GM12872 (cell line): ENCODE data around the gene SH2D3C.

Source experiments
- TF ChIP-seq, protein P1 (sequence below): IDR thresholded peaks from 3 replicates; pipeline ENCODE4 v1.5.1; 2011; ENCODE audit warnings: low read depth, mild to moderate bottlenecking, low read length, moderate library complexity; ENCODE audit not compliant: insufficient read depth

SH2D3C gene

DNA sequence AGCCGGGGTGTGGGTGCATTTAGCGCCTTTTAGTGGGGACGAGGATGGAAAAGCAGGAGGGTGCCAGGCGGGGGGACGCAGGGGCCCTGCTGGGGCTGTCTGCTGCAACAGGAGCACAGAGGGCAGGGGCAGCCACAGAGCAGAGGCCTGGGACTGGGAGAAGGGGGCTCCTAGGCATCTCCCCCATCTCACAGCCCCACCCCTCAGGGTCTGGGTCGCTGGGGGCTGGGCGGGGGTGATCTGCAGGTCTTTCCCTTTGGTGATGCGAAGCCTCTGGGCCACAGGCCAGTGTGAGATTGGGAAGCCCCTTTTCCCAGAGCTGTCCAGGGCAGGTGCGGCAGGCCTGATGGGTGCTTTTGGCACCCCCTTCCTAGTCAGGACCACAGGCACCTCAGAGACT, 48.2 kb downstream of the SH2D3C start:
- TF ChIP-seq, protein P1, sequence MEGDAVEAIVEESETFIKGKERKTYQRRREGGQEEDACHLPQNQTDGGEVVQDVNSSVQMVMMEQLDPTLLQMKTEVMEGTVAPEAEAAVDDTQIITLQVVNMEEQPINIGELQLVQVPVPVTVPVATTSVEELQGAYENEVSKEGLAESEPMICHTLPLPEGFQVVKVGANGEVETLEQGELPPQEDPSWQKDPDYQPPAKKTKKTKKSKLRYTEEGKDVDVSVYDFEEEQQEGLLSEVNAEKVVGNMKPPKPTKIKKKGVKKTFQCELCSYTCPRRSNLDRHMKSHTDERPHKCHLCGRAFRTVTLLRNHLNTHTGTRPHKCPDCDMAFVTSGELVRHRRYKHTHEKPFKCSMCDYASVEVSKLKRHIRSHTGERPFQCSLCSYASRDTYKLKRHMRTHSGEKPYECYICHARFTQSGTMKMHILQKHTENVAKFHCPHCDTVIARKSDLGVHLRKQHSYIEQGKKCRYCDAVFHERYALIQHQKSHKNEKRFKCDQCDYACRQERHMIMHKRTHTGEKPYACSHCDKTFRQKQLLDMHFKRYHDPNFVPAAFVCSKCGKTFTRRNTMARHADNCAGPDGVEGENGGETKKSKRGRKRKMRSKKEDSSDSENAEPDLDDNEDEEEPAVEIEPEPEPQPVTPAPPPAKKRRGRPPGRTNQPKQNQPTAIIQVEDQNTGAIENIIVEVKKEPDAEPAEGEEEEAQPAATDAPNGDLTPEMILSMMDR, result no peak

DNA sequence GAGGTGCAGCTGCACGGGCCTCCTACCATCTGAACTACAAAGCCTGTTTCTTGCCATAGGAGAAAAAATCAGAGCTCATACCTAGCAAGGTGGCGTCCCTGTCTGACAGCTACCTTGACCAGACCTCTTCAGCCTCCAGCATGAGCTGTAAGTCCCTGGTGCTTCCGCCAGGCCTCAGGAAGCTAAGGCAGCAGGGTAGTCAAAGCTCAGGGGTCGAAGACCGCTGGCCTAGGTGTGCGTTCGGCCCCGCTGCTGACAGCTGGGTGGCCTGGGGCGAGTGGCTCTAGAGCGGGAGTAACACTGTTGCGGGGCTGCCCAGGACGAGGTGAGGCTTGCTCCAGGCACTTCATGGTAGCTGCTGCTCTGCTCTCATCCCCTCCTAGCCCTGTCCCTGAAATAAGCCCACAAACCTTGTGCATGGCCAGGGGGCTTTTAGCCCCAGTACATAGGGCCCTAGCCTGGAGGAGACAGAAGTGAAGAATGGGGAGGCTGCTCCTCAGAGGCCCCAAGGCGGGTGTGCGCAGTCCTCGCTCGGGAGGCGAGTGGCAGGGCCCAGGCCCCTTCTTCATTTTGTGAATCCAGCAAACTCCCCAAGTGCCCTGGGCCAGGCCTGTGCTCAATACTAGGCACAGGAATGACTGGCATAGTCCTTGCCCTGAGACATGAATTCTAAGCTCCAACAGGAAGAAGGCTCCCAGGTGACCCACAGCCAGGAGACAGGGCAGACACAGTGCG, 48.8 kb downstream of the SH2D3C start:
- TF ChIP-seq, protein P1, result no peak

DNA sequence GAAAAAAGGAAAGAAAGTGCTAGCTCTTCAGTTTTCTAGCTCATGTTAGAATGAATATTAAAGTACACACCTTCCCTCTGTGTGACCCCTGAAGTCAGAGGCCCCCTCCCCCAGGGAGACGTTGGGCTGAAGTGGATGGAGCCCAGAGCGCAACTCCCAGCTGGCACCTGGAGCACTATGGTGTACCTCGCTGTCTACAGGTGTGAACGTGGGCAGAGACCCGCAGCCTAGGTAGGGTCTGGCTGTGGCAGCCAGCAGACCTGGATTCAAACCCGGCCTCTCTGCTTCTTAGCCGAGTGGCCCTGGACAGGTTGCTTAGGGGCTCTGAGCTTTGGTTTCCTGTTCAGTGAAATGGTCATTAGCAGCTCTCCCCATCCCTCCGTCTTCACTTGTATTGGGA, 49.7 kb downstream of the SH2D3C start:
- TF ChIP-seq, protein P1, result no peak

DNA sequence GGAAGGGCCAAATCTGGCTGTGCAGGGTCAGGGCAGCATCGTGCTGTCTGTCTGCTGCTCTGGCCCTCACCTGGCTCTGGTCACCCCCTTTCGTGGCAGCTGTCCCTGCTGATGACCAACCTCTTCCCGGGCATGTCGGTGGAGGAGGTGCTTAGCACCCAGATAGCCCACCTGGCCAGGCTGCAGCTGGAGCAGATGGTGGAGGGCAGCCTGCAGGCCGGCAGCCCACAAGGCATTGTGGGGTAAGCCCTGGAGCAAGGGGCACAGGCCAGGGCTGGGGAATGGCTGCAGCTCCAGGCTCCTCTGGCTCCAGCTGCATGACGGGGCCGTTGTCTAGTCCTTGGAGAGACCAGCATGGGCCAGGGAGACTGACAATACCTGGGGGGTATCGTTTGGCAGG, 51.6 kb downstream of the SH2D3C start:
- TF ChIP-seq, protein P1, result no peak

DNA sequence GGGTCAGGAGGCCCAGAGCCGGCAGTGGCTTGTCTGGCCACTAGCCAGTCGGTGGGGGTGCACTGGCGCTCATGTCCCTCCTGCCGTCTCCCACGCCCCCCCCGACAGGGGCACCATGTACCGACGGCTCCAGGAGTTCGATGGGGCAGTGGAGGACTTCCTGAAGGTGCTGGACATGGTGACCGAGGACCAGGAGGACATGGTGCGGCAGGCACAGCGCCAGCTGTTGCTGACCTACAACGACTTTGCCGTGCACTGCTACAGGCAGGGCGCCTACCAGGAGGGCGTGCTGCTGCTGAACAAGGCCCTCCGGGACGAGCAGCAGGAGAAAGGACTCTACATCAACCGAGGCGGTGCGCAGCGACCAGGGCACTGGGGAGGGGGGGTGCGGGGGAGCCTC, 54.5 kb downstream of the SH2D3C start:
- TF ChIP-seq, protein P1, result no peak

DNA sequence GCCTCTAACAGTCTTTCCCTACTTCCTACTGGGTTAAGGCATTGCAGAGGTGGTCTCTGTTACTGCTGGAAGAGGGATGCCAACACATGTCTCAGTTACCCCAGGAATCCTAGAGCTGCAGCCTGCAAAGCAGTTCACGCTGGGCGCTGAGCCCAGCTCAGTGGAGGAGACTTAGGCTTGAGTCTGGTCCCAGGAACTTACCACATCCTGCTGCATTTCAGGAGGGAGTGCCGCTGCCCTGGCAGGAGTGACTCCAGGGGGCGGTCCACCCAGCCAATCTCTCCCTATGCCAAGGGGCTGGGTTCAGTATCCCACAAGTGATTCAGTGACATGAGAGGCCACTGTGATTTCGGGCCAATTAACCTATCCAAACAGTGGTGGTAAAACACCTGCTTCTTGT, 55.0 kb downstream of the SH2D3C start:
- TF ChIP-seq, protein P1, result no peak

DNA sequence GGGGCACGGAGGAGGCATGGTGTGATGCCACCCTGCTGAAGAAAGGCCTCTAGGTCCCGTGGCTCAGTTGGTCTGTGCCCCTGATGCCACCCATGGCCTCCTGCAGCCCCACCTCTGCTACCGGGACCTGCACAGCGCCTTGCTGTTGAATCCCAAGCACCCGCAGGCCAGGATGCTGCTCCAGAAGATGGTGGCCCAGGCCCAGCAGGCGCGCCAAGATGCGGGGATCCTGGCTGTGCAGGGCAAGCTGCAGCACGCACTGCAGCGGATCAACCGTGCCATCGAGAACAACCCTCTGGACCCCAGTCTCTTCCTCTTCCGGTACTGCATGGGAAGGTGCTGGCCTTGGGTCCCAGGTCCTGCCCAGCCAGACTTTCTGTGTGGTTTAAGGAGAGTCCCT, 55.5 kb downstream of the SH2D3C start:
- TF ChIP-seq, protein P1, result no peak
